Activated CD8-positive, alpha-beta memory T cell treated with anti-CD3 and anti-CD28 coated beads for 36 hours (primary cell): ENCODE measurements around the gene PATJ. TPM values are rescaled to one million over a fixed set of nuclear protein-coding genes. Genes with fewer than 3 reads are reported as not detected.
"Not testable (repeated sequence)": the region's sequence is repeated elsewhere in the genome, so short reads cannot be mapped to it uniquely, and the experiment has no call there.

ENCODE experiments used
- CTCF ChIA-PET: fragments of 350-600 bp; sonication (Branson Sonifier 250); formaldehyde crosslinking; loops from one replicate; lab custom pipeline; 2021; ENCODE audit warnings: antibody characterized with exemption; lab: Charles Lee
- POLR2A ChIA-PET: fragments of 350-600 bp; sonication (Branson Sonifier 250); formaldehyde crosslinking; loops from one replicate; lab custom pipeline; 2021; ENCODE audit warnings: antibody characterized with exemption; lab: Charles Lee
- total RNA-seq, 2 experiments: library from RNA; stranded (reverse); gene quantifications; one replicate each; pipeline ENCODE4 v1.2.3, GENCODE V29; 2021

The PATJ gene
- total RNA-seq, 2 experiments from 2014 or later = 8.4 to 9.0 TPM

DNA sequence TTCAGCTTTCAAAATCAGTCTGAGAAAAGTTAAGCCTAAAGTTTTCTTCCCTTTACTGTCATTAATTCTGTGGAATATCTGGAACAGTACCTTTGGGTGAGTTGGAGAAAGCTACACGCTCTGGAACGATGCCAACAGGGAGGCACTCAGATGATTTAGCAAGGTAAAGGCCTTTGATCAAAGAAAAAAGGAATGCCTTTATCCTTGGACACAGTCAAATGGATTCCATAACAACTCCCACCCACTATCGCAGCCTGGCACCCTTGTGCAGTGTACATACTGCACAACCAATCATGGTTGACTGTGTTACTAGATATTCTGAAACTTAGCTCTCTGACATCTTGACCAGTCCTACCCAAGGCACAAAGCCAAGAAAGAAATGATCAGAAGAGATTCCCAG, 218.7 kb downstream of the PATJ start:
- CTCF ChIA-PET = interaction anchor here (0.5 kb wide), 1 partner anchor 215 kb away, joined by 3 read pairs; no protein-coding TSS in a partner anchor
- POLR2A ChIA-PET = no interaction called here

DNA sequence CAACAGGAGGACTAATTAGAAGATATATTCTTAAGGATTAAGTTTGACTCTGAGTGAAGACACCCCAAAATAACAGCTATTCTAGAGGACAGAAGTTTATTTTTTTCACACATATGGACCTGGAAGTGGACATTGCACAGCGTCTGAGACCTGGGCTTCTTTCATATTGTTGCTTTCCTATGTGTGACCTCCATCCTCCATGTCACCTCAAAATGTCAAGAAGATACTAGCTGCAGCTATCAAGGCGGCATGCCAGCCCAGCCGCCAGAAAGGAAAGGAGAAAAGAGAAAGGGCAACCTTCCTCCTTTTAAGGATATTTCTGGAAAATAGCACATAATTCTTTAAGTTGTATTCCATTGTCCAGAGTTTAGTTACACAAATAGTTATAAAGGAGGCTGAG, 220.4 kb downstream of the PATJ start:
- POLR2A ChIA-PET = no interaction called here

DNA sequence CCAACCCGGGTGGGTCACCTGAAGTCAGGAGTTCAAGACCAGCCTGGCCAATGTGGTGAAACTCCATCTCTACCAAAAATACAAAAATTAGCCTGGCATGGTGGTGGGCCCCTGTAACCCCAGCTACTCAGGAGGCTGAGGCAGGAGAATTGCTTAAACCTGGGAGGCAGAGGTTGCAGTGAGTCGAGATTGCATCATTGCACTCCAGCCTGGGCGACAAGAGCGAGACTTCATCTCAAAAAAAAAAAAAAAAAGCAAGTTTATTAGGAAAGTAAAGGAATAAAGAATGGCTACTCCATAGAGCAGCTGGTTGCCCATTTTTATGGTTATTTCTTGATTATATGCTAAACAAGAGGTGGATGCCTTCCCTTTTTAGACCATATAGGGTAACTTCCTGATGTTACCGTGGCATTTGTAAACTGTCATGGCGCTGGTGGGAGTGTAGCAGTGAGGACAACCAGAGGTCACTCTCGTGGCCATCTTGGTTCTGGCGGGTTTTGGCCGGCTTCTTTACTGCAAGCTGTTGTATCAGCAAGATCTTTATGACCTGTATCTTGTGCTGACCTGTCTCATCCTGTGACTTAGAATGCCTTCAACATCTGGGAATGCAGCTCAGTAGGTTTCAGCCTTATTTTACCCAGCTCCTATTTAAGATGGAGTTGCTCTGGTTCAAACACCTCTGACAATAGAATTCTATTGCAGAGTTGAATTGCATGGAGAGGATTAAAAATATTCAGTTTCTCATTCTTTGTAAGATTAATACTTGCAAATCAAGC, 224.4 kb downstream of the PATJ start:
- POLR2A ChIA-PET = not testable (repeated sequence)

More for the DNA sequence above, 220.4 kb downstream of the PATJ start:
- CTCF ChIA-PET = no interaction called here

DNA sequence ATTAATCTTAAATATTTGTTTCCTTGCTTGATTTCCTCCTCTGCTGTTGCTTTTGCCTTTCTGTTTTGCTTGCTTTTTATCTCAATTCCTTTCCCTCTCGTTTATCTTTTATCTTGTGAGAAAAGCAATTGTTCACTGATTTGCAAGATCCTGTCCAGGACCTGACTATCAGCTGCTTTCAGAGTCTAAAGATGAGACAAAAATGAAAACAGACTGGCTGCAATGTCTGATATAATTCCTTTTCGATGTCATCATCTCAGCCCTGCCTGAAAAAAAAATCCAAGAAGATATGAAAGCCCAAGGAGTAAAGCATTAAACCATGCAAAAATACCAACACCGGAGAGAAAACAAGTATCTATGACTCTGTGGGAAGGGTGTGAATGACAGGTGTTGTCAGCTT, 225.5 kb downstream of the PATJ start:
- CTCF ChIA-PET = no interaction called here
- POLR2A ChIA-PET = no interaction called here

More for the DNA sequence above, 224.4 kb downstream of the PATJ start:
- CTCF ChIA-PET = interaction anchor here (0.7 kb wide), 1 partner anchor 612 kb away, joined by 5 read pairs; no protein-coding TSS in a partner anchor

DNA sequence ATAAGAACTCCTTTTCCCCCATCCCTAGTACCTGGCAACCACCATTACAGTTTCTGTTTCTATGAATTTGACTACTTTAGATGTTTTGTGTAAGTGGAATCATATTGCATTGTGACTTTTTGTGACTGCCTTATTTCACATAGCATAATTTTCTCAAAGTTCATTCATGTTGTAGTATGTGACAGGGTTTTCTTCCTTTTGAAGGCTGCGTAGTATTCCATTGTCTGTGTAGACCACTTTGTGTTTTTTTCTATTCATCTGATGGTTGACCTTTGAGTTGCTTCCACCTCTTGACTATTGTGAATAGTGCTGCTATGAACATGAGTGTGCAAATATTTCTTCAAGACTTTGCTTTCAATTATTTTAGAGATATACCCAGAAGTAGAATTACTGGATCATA, 226.6 kb downstream of the PATJ start:
- POLR2A ChIA-PET = no interaction called here
- CTCF ChIA-PET = no interaction called here

DNA sequence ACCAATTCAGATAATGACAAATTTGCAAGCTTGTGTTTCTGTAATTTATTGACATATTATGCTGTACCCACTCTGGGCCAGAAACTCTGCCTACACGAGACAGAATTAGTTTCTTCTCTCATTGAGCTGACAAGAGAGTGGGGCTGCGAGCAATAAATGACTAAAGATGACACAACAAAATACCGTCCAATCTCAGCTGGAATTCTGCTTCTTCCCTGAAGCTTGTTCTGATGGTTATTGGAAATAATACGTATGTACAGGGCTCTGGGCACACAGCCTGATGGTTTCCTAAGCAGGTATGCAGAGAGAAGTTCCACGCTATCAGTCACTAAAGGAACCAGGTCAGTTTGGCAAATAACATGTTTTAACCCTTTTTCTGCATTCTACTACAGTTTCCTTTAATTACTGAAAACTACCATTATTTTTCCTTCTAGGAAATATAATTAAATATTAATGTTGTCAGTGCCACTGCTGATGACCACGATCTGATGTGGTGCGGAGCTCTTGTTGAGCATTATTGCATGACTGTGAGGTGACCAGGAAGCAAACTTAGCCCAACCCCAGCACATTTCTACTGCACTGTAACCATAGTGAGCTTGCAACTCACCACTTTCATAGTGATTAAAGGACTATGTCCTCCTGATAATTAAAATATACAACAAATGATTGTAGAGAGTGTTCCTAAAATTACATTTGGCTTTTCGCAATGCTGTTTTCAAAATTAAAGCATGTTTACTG, 231.0 kb downstream of the PATJ start:
- POLR2A ChIA-PET = no interaction called here
- CTCF ChIA-PET = no interaction called here

DNA sequence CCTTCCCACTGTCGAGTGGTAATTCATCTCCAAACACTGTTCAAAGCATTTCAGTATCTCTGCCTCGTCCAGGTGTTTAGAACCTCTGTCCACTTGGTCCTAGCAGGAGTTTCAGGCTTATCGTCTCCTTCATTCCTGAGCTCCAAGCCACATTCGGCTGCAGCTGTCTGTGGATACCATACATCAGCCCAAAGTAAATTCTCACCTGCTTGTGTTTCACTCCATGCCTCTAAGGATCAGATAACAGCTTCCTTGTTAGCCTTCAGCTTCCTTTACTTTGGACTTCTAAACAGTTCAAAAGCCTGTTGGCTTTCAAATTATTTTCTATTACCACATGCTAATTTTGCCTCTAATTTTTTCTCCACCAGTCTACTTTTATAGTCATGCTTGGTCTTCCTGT, 233.4 kb downstream of the PATJ start:
- POLR2A ChIA-PET = no interaction called here

DNA sequence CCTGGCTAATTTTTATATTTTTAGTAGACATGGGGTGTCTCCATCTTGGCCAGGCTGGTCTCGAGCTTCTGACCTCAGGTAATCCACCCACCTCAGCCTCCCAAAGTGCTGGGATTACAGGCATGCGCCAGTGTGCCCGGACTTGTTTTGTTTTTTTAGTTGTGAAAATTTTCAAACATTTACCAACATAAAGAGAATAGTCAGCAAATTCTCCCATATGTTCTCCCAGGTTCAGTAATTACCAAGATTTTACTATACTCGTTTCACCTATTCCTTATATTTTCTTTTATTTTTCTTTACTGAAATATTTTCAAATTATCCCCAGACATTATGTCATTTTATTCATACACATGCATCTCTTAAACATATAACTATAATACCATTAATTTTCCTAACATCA, 234.3 kb downstream of the PATJ start:
- CTCF ChIA-PET = no interaction called here
- POLR2A ChIA-PET = no interaction called here

More for the DNA sequence above, 233.4 kb downstream of the PATJ start:
- CTCF ChIA-PET = no interaction called here

DNA sequence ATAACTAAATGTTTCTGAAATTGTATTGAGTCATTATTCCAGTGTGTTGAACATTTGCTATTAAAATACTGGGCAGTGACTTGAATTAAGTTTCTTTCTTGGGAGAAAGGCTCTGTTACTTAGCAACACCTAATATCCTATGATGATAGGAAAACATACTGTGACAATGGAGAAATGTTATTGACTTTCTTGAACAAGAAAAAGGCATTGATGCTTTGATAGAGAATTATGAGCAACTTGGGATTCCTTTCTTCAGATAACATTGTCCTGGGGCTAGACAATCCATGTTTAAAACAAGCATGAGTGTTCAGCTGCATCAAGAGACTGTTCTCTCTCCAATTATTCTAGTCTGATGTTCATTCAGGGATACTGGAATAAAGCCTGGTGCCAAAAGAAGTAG, 236.5 kb downstream of the PATJ start:
- ChIA-PET CTCF (no interaction called here), POLR2A (no interaction called here)

DNA sequence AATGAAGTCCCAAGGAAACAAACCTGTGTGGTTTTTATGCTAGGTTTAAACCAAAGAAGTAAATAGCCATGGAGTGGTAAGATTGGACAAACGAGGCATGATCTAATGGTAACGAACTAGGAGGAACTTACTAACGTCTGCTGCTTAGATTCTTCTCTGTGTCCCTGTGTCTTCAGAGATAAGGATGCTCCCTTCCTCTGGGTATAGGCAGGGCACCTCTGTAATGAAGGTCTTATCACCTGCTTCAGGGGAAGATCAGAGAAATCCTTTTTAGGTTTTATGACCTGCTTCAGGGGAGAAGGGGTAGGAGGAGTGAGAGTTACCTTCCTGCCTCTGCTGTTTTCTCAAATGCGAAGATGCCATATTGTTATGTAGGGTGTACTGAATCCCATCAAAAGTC, 237.4 kb downstream of the PATJ start:
- POLR2A ChIA-PET = no interaction called here
- CTCF ChIA-PET = interaction anchor here (1.0 kb wide), 1 partner anchor 27 kb away, joined by 3 read pairs; no protein-coding TSS in a partner anchor

DNA sequence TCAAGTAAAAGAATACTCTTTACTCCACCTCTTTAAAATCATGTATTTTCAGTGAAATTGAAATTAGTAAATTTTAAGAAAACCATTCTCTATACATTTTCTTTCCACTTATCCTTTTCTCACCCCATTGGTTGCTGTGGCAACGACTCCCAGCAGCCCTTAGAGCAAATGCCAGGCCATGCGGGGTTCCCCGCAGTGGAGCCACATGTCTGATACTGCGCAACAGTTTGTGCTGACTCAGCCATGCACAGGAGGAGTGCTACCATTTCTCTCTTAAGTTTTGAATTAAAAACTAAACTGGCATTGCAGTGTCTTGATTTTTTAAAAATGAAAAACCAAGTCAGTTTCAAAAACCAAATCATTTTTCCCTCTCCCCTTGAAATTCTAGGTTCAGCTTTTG, 238.3 kb downstream of the PATJ start:
- CTCF ChIA-PET = interaction anchor here (1.0 kb wide), 1 partner anchor 27 kb away, joined by 3 read pairs; no protein-coding TSS in a partner anchor
- POLR2A ChIA-PET = no interaction called here

DNA sequence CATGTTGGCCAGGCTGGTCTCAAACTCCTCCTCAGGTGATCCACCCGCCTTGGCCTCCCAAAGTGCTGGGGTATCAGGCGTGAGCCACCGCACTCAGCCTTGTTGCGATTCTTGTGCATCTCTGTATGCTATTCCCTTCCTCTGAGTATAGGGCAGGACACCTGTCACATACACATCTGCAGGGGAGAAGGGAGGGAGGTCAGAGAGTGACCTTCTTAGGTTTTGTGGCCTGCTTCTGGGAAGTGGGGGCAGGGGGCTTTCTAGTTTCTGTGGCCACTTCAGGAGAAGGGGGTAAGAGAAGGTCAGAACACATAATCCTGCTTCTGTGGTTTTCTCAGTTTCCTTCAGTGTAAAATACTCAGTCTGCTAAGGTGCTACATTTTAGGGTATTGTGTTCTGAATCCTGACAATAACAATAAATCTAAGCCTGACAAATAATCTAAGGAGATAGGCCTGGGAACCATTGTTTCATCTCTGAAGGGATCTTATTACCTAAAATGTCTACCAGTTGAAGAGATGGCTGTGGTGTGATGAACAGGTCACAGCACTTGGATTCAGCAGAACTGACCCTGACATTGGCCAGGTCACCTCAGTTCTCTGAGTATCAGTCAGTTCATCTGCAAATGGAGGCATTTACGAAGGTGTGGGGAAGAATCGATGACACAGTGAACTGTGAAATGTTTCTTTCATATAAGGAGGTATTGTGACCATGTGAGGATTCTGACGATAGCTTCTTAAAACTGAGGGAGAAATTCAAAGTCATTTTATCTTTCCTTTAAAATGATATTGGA, 239.8 kb downstream of the PATJ start:
- POLR2A ChIA-PET = no interaction called here
- CTCF ChIA-PET = no interaction called here

DNA sequence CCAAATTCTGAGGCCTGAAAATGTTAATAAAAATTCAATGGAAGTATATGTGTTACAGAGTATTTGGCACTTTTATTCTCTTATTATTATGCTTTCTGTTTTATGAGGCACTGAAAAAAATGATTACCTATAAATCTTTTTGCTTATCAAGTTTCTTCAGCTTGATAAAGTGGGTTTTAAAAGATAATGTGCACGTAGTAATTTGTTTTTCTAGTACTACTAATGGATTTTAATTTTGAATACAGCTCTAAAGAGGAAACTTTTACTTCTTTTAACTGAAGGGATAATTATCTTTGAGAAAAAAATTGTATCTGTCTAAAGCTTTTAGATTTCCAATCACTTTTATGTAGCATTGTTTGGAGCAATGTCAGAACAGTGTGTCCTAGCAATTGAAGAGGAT, 241.0 kb downstream of the PATJ start:
- CTCF ChIA-PET = no interaction called here
- POLR2A ChIA-PET = no interaction called here

DNA sequence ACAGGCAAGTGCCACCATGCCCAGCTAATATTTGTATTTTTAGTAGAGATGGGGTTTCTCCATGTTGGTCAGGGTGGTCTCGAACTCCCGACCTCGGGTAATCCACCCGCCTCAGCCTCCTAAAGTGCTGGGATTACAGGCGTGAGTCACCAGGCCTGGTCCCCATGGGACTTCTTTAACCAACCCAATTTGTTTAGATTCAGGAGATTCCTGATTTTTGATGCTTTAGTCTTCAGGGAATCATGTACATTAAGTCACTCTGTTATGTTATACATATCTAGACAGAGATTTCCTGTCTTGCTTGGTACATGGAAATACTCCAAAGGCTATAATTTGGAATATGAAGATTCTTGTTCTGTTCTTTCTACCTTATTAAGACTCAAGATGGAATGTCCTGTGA, 250.0 kb downstream of the PATJ start:
- POLR2A ChIA-PET = no interaction called here
- CTCF ChIA-PET = no interaction called here

DNA sequence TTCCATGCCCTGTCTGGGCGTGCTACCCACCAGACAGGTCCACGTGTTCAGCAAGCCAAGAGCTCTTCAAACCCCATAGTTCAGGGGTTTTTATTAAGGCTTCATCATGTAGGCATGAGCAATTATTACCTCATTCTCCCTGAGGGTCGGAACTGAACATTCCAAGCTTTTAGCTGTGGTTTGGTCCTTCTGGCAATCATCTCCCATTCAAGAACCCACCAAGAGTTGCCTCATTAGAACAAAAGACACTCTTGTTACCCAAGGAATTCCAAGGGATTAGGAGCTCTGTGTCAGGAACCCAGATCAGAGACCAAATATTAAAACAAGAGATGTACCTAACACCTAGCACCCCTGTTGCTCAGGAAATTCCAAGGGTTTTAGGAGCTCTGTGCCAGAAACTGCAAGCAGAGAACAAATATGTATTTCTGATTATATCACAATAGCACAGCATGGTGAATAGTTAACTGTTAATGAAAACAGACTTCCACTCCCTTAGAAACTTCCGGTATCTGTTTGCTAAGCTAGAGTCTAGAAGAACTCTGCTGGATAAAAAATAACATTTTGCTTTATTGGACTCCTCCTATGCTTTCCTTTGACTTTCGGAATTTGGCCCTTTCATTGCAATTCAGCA, 251.2 kb downstream of the PATJ start:
- CTCF ChIA-PET = no interaction called here

DNA sequence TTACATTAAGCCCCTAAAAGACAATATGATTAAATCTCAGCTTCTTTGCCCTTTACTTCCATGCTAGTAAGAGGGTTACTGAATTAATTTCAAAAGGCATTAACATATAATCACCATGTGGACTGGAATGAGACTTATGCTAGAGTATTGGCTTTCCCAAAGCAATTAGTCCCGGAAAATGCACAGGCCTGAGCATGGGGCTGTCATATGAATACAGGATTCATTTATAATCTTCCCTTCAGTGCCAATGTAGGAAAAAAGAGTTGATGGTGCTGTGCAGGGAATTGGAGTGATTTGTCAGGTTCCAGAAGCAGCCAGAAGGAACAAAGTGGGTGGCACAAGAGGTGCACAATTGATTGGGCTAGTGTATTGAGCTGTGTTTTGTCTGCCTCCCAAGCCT, 253.4 kb downstream of the PATJ start:
- ChIA-PET CTCF (no interaction called here), POLR2A (no interaction called here)

More for the DNA sequence above, 251.2 kb downstream of the PATJ start:
- POLR2A ChIA-PET = no interaction called here

DNA sequence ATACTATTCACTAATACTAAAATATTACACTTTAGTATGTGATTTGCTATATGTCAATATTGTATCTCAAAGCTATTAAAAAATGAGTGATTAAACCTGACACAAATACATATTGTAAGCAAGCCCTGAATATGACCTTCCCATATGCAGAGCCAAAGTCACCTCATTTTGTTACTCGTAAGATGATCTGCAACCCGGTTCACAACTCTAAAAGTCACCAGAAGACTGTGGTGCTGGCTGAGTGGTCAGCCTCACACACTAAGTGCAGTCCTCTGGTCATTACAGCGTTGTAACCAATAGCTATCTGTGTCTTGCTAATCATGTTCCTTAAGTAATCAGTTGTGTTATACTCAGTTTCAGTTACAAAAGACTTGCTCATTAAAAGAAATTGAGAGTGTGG, 254.8 kb downstream of the PATJ start:
- ChIA-PET POLR2A (no interaction called here), CTCF (no interaction called here)

DNA sequence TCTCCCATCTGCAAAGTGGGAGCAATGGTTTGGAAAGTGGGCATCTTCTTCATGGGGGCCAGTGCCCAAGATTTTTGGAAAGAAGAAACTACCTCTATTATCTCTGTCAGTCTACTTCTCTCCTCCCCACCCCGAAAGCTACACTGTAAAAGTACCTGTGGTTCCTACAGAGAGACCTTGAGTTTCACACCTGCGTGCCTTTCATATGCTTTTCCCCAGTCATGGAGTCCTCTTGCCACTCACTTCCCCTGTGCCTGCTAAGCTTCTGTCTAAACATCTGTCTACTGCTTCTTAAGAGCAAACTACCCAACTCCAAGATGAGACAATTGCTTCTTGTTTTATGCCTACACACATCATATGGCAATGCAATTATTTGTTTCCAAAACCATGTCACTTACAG, 261.5 kb downstream of the PATJ start:
- ChIA-PET POLR2A (no interaction called here), CTCF (no interaction called here)

DNA sequence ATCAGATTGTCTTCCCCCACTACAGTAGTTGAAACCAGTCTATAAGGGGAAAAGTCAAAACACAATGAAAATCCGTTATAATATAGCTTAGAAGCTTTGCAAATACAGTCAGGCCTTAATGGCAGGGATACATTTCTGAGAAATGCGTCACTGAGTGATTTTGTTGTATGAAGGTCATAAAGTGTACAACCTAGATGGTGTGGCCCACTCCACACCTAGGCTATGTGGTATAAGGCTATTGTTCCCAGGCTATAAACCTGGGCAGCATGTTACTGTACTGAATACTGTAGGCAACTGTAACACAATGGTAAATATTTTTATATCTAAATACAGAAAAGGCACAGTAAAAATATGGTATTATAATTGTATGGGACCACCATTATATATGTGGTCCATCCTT, 264.4 kb downstream of the PATJ start:
- CTCF ChIA-PET = no interaction called here

DNA sequence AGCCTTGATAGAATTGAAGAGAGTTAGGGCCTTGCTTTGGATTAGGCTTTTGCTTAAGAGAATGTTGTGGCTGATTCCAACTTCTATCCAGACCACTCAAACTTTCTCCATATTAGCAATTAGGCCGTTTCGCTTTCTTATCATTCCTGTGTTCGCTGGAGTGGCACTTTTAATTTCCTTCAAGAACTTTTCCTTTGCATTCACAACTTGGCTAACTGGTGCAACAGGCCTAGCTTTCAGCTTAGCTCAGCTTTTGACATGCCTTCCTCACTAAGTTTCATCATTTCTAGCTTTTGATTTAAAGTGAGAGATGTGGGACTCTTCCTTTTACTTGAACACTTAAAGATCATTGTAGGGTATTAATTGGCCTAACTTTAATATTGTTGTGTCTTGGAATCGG, 268.7 kb downstream of the PATJ start:
- ChIA-PET POLR2A (no interaction called here), CTCF (no interaction called here)

More for the DNA sequence above, 264.4 kb downstream of the PATJ start:
- POLR2A ChIA-PET = no interaction called here
